ENCODE data around the gene CYP1B1.

DNA sequence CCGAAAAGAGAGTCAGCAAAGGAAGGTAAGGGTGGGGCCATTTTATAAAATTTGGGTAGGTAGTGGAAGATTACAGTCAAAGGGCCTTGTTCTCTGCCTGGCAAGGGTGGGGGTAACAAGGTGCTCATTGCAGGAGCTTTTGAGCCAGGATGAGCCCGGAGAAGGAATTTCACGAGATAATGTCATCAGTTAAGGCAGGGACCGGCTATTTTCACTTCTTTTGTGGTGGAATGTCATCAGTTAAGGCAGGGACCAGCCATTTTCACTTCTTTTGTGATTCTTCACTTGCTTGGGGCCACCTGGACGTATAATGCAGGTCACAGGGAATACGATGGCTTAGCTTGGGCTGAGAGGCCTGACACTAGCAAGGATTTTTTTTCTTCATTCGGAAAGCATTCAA is 58.1 kb downstream of the CYP1B1 start:
- no peak for TF ChIP-seq TEAD4 (CRISPR knock-in tag; IDR thresholded peaks at IDR 0.05)
- no peak for TF ChIP-seq FOXP1 (CRISPR knock-in tag; IDR thresholded peaks at IDR 0.05; ENCODE audit: borderline replicate concordance)
- no peak for TF ChIP-seq CREM (CRISPR knock-in tag; IDR thresholded peaks at IDR 0.05)
- TF ChIP-seq, protein P1, sequence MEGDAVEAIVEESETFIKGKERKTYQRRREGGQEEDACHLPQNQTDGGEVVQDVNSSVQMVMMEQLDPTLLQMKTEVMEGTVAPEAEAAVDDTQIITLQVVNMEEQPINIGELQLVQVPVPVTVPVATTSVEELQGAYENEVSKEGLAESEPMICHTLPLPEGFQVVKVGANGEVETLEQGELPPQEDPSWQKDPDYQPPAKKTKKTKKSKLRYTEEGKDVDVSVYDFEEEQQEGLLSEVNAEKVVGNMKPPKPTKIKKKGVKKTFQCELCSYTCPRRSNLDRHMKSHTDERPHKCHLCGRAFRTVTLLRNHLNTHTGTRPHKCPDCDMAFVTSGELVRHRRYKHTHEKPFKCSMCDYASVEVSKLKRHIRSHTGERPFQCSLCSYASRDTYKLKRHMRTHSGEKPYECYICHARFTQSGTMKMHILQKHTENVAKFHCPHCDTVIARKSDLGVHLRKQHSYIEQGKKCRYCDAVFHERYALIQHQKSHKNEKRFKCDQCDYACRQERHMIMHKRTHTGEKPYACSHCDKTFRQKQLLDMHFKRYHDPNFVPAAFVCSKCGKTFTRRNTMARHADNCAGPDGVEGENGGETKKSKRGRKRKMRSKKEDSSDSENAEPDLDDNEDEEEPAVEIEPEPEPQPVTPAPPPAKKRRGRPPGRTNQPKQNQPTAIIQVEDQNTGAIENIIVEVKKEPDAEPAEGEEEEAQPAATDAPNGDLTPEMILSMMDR (IDR thresholded peaks at IDR 0.05), result no peak
- TF ChIP-seq ATF3 (CRISPR knock-in tag; conservative IDR thresholded peaks at IDR 0.05), result no peak
- no peak for TF ChIP-seq ZNF263 (CRISPR knock-in tag; IDR thresholded peaks at IDR 0.05; ENCODE audit: low read depth)
- TF ChIP-seq, protein P2, sequence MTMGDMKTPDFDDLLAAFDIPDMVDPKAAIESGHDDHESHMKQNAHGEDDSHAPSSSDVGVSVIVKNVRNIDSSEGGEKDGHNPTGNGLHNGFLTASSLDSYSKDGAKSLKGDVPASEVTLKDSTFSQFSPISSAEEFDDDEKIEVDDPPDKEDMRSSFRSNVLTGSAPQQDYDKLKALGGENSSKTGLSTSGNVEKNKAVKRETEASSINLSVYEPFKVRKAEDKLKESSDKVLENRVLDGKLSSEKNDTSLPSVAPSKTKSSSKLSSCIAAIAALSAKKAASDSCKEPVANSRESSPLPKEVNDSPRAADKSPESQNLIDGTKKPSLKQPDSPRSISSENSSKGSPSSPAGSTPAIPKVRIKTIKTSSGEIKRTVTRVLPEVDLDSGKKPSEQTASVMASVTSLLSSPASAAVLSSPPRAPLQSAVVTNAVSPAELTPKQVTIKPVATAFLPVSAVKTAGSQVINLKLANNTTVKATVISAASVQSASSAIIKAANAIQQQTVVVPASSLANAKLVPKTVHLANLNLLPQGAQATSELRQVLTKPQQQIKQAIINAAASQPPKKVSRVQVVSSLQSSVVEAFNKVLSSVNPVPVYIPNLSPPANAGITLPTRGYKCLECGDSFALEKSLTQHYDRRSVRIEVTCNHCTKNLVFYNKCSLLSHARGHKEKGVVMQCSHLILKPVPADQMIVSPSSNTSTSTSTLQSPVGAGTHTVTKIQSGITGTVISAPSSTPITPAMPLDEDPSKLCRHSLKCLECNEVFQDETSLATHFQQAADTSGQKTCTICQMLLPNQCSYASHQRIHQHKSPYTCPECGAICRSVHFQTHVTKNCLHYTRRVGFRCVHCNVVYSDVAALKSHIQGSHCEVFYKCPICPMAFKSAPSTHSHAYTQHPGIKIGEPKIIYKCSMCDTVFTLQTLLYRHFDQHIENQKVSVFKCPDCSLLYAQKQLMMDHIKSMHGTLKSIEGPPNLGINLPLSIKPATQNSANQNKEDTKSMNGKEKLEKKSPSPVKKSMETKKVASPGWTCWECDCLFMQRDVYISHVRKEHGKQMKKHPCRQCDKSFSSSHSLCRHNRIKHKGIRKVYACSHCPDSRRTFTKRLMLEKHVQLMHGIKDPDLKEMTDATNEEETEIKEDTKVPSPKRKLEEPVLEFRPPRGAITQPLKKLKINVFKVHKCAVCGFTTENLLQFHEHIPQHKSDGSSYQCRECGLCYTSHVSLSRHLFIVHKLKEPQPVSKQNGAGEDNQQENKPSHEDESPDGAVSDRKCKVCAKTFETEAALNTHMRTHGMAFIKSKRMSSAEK (CRISPR knock-in tag; IDR thresholded peaks at IDR 0.05; ENCODE audit: borderline replicate concordance), result no peak
- no peak for TF ChIP-seq ZBTB21 (CRISPR knock-in tag; IDR thresholded peaks at IDR 0.05; ENCODE audit: borderline replicate concordance)
- TF ChIP-seq, protein P3, sequence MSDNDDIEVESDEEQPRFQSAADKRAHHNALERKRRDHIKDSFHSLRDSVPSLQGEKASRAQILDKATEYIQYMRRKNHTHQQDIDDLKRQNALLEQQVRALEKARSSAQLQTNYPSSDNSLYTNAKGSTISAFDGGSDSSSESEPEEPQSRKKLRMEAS (CRISPR knock-in tag; IDR thresholded peaks at IDR 0.05), result no peak
- no peak for TF ChIP-seq AR (CRISPR knock-in tag; IDR thresholded peaks at IDR 0.05)
- no peak for TF ChIP-seq JUN (CRISPR knock-in tag; IDR thresholded peaks at IDR 0.05)
- TF ChIP-seq KAT7 (CRISPR knock-in tag; IDR thresholded peaks at IDR 0.05; ENCODE audit: borderline replicate concordance), result no peak

Data from WTC11 (cell line).